ENCODE data around the gene GRIK4.
A peak's percentile ranks its signal among the peaks of the same experiment; 100 is the strongest.
"Not testable (repeated sequence)": the region's sequence is repeated elsewhere in the genome, so short reads cannot be mapped to it uniquely, and the experiment has no call there.

The GRIK4 gene

GRCh38 chr11:120492486-120492885 lies 19.1 kb upstream of the GRIK4 start:
- Histone ChIP-seq H3K4me1 (ENCODE audit: control insufficient read depth, low read depth, low read length) (peaks cover 2% of the 10 kb centered on the region), H3K9me3 (ENCODE audit: control insufficient read depth, low read depth, low read length) (no peaks in the 10 kb centered on the region)

GRCh38 chr11:120494595-120494994 lies 17.0 kb upstream of the GRIK4 start:
- H3K9ac ChIP-seq (ENCODE audit: low read length), result no peak overlapping the region
- no peaks in the 10 kb centered on the region for H3K27me3 ChIP-seq (ENCODE audit: control insufficient read depth, insufficient read depth, low read length)
- H3K9me3 ChIP-seq (ENCODE audit: control insufficient read depth, low read depth, low read length), result no peaks in the 10 kb centered on the region
- H3K4me3 ChIP-seq (ENCODE audit: low read length), result no peak overlapping the region
- H3K4me1 ChIP-seq (ENCODE audit: control insufficient read depth, low read depth, low read length), result no peaks in the 10 kb centered on the region
- no peak overlapping the region for H3K27ac ChIP-seq (ENCODE audit: low read length)
- H3K36me3 ChIP-seq (ENCODE audit: control insufficient read depth, low read depth, low read length), result no peaks in the 10 kb centered on the region

More at GRCh38 chr11:120492486-120492885, 19.1 kb upstream of the GRIK4 start:
- no peaks in the 10 kb centered on the region for H3K27me3 ChIP-seq (ENCODE audit: control insufficient read depth, insufficient read depth, low read length)
- H3K9ac ChIP-seq (ENCODE audit: low read length), result no peak overlapping the region
- no peak overlapping the region for H3K27ac ChIP-seq (ENCODE audit: low read length)
- H3K4me3 ChIP-seq (ENCODE audit: low read length), result no peak overlapping the region
- no peaks in the 10 kb centered on the region for H3K36me3 ChIP-seq (ENCODE audit: control insufficient read depth, low read depth, low read length)

DNA sequence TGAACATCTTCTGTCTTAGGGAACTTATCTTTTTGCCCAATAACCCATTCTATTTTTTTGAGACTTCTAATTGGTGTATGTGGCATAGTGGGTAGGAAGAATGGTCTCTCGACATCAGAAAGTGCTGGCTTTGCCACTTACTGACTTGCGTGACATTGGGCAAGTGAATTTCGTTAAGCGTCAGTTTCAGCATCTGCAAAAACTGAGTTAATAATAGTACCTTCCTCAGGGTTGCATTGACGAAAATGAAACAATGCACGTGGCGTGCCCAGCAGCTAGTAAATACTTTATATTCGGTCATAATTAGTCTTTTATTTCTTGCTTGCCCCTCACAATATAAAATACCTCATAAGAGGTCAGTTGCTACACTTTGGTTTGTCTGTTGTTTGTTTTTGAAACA lies 12.5 kb upstream of the GRIK4 start:
- Histone ChIP-seq H3K4me3 (ENCODE audit: low read length) (no peak overlapping the region), H3K4me1 (ENCODE audit: control insufficient read depth, low read depth, low read length) (peaks cover 34% of the 10 kb centered on the region), H3K27me3 (ENCODE audit: control insufficient read depth, insufficient read depth, low read length) (no peaks in the 10 kb centered on the region), H3K9me3 (ENCODE audit: control insufficient read depth, low read depth, low read length) (no peaks in the 10 kb centered on the region), H3K27ac (ENCODE audit: low read length) (no peak overlapping the region), H3K9ac (ENCODE audit: low read length) (no peak overlapping the region), H3K36me3 (ENCODE audit: control insufficient read depth, low read depth, low read length) (no peaks in the 10 kb centered on the region)

DNA sequence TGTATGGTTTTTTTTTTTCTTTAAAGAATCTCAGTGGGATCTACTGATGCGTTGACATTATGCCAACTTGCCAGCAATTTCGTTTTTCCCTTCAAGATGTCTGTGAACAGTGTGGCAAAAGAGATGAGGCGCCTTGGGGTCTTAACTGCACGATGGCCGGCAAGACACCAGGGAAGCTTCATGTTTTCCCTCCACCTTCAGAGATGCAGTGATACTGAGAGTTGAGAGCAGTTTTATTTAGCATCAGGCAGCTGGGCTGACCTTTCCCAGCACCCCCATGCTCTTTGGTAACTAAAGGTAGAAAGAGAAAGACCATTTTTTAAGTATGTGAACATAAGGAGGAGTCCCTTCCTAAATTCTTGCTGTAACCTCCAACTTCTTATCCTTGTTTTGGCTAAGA lies 11.7 kb upstream of the GRIK4 start:
- H3K27ac ChIP-seq (ENCODE audit: low read length), result no peak overlapping the region
- H3K9me3 ChIP-seq (ENCODE audit: control insufficient read depth, low read depth, low read length), result no peaks in the 10 kb centered on the region
- peaks cover 38% of the 10 kb centered on the region for H3K4me1 ChIP-seq (ENCODE audit: control insufficient read depth, low read depth, low read length)
- no peak overlapping the region for H3K4me3 ChIP-seq (ENCODE audit: low read length)
- H3K36me3 ChIP-seq (ENCODE audit: control insufficient read depth, low read depth, low read length), result no peaks in the 10 kb centered on the region
- H3K27me3 ChIP-seq (ENCODE audit: control insufficient read depth, insufficient read depth, low read length), result no peaks in the 10 kb centered on the region
- no peak overlapping the region for H3K9ac ChIP-seq (ENCODE audit: low read length)

DNA sequence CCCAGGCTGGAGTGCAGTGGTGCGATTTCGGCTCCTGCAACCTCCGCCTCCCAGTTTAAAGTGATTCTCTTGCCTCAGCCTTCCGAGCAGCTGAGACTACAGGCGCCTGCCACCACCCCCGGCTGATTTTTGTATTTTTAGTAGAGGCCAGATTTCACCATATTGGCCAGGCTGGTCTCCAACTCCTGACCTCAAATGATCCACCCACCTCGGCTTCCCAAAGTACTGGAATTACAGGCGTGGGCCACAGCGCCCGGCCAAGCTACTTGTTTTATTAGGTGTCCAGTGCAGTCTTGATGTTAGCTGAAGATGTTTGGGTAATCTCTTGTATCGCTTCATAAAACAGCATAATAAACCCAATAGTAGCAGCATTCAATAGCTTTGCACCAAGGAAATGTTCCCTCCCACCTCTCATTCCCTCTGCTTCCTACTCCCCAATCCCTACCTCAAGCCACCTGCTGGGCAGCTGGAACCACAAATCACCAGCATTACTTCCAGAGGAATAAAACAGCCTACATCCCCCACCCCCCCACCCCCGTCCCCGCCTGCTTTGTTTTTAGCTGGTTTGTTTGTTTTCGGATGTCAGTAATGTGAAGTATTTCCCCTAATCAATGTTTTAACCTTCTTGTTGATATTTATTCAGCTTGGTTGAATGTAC lies 11.0 kb upstream of the GRIK4 start:
- Histone ChIP-seq H3K4me1 (ENCODE audit: control insufficient read depth, low read depth, low read length) (peaks cover 38% of the 10 kb centered on the region), H3K36me3 (ENCODE audit: control insufficient read depth, low read depth, low read length) (no peaks in the 10 kb centered on the region), H3K9ac (ENCODE audit: low read length) (no peak overlapping the region), H3K27ac (ENCODE audit: low read length) (no peak overlapping the region), H3K9me3 (ENCODE audit: control insufficient read depth, low read depth, low read length) (no peaks in the 10 kb centered on the region), H3K27me3 (ENCODE audit: control insufficient read depth, insufficient read depth, low read length) (no peaks in the 10 kb centered on the region), H3K4me3 (ENCODE audit: low read length) (peak overlapping the region; percentile 6)

- no peak overlapping the region for H3K9ac ChIP-seq (ENCODE audit: low read length)
- no peaks in the 10 kb centered on the region for H3K36me3 ChIP-seq (ENCODE audit: control insufficient read depth, low read depth, low read length)
- H3K4me1 ChIP-seq (ENCODE audit: control insufficient read depth, low read depth, low read length), result peaks cover 38% of the 10 kb centered on the region
- no peaks in the 10 kb centered on the region for H3K27me3 ChIP-seq (ENCODE audit: control insufficient read depth, insufficient read depth, low read length)
- peak overlapping the region; percentile 6 for H3K4me3 ChIP-seq (ENCODE audit: low read length)
- no peak overlapping the region for H3K27ac ChIP-seq (ENCODE audit: low read length)
- no peaks in the 10 kb centered on the region for H3K9me3 ChIP-seq (ENCODE audit: control insufficient read depth, low read depth, low read length)
Measured at GRCh38 chr11:120501440-120501839, 10.1 kb upstream of the GRIK4 start.

- Histone ChIP-seq H3K27me3 (ENCODE audit: control insufficient read depth, insufficient read depth, low read length) (no peaks in the 10 kb centered on the region), H3K9me3 (ENCODE audit: control insufficient read depth, low read depth, low read length) (no peaks in the 10 kb centered on the region), H3K27ac (ENCODE audit: low read length) (no peak overlapping the region), H3K4me1 (ENCODE audit: control insufficient read depth, low read depth, low read length) (peaks cover 38% of the 10 kb centered on the region), H3K36me3 (ENCODE audit: control insufficient read depth, low read depth, low read length) (no peaks in the 10 kb centered on the region), H3K4me3 (ENCODE audit: low read length) (peak overlapping the region; percentile 6), H3K9ac (ENCODE audit: low read length) (no peak overlapping the region)
Measured at GRCh38 chr11:120501976-120502755, 9.4 kb upstream of the GRIK4 start.

DNA sequence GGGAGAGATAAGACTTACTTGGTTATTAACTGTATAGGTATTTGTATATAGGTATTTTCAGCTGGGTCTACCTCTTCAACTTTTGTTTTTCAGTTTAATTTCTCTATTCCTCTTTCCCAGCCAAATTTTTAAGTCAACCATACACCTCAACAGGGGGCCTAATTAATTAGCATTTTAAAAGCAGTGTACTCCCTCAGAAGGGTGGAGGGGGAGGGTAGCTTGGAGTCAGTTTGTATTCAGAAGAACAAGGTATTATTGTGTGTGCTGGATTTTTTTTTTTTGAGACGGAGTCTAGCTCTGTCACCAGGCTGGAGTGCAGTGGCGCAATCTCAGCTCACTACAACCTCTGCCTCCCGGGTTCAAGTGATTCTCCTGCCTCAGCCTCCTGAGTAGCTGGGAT lies 8.0 kb upstream of the GRIK4 start:
- H3K9me3 ChIP-seq (ENCODE audit: control insufficient read depth, low read depth, low read length); H3K9ac ChIP-seq (ENCODE audit: low read length); H3K36me3 ChIP-seq (ENCODE audit: control insufficient read depth, low read depth, low read length); H3K27ac ChIP-seq (ENCODE audit: low read length); H3K27me3 ChIP-seq (ENCODE audit: control insufficient read depth, insufficient read depth, low read length): not testable (repeated sequence)
- peak overlapping the region; percentile 20 for H3K4me3 ChIP-seq (ENCODE audit: low read length)
- peaks cover 38% of the 10 kb centered on the region for H3K4me1 ChIP-seq (ENCODE audit: control insufficient read depth, low read depth, low read length)

- Histone ChIP-seq H3K4me3 (ENCODE audit: low read length) (no peak overlapping the region), H3K9me3 (ENCODE audit: control insufficient read depth, low read depth, low read length) (no peaks in the 10 kb centered on the region), H3K27ac (ENCODE audit: low read length) (no peak overlapping the region), H3K27me3 (ENCODE audit: control insufficient read depth, insufficient read depth, low read length) (peaks cover 10% of the 10 kb centered on the region), H3K4me1 (ENCODE audit: control insufficient read depth, low read depth, low read length) (peaks cover 27% of the 10 kb centered on the region), H3K36me3 (ENCODE audit: control insufficient read depth, low read depth, low read length) (no peaks in the 10 kb centered on the region), H3K9ac (ENCODE audit: low read length) (no peak overlapping the region)
Measured at GRCh38 chr11:120505801-120506425, 5.6 kb upstream of the GRIK4 start.

DNA sequence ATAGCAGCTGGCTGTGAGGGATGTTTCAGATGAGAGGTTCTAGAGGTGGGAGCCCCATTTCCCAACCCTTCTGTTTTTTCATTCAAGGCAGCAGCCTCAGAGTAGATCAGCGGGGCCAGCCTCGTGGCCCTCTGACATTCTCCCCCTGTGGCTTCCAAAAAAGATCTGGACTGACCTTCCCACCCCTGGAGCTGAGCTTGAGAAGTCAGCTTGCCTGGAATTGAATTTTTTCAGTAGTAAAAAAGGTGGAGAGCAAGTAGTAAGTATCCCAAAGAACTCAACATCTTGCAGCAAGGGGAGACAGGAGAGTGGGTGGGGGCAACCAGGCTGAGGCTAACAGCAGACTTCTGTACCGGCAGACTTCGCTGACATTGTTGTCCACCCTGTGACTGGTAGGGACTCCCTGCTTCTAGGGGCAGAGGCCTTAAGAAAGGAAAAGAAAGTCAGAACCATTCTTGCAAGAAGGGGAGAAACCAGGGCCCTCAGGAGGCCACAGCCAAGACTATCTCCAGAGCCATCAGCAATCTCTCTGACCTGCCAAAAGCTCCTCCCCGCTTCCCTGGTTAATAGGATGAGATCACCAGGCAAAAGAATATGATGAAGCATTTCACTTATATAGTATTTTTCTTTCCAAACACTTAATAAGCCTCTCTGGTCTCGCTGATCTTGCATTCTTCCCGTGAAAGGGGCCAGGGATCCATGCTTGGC lies 2.0 kb upstream of the GRIK4 start:
- H3K4me3 ChIP-seq (ENCODE audit: low read length), result no peak overlapping the region
- H3K27me3 ChIP-seq (ENCODE audit: control insufficient read depth, insufficient read depth, low read length), result peaks cover 33% of the 10 kb centered on the region
- H3K36me3 ChIP-seq (ENCODE audit: control insufficient read depth, low read depth, low read length), result no peaks in the 10 kb centered on the region
- no peak overlapping the region for H3K9ac ChIP-seq (ENCODE audit: low read length)
- no peaks in the 10 kb centered on the region for H3K4me1 ChIP-seq (ENCODE audit: control insufficient read depth, low read depth, low read length)
- H3K27ac ChIP-seq (ENCODE audit: low read length), result no peak overlapping the region
- H3K9me3 ChIP-seq (ENCODE audit: control insufficient read depth, low read depth, low read length), result no peaks in the 10 kb centered on the region

DNA sequence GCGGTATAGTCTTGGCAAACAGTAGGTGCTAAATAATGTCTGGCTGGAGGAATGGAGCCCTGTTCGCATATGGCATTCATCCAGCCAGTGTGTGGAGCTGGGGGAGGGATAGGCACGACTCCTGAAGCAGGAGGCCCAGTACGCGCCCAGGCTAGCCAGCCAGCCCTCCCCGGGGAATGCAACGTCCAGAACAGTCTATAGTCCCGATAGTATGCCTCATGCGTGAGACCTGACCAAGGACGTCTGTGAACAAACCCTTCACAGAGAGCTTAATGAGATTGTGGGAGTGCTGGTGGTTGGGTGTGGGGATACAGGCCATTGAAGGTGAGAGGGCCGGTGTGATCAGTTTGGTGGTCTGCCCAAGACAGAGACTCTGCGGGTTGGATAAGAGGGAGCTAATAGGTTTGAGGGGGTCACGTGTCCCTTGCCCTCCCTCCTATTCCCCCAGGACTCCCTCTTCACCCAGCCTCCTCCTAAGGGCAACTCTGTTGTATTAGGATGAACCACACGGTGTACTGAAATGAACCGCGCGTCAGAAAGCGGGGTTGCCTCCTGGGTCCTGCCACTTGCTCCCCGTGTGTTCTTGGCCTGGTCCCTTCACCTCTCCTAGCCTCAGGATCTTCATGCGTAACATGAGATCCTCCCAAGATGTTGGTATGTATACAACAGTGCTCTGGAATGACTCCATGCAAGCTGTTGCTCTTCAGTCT lies 987 bp upstream of the GRIK4 start:
- no peak overlapping the region for H3K9ac ChIP-seq (ENCODE audit: low read length)
- H3K36me3 ChIP-seq (ENCODE audit: control insufficient read depth, low read depth, low read length), result no peaks in the 10 kb centered on the region
- no peaks in the 10 kb centered on the region for H3K4me1 ChIP-seq (ENCODE audit: control insufficient read depth, low read depth, low read length)
- H3K27ac ChIP-seq (ENCODE audit: low read length), result no peak overlapping the region
- peaks cover 37% of the 10 kb centered on the region for H3K27me3 ChIP-seq (ENCODE audit: control insufficient read depth, insufficient read depth, low read length)
- no peaks in the 10 kb centered on the region for H3K9me3 ChIP-seq (ENCODE audit: control insufficient read depth, low read depth, low read length)
- no peak overlapping the region for H3K4me3 ChIP-seq (ENCODE audit: low read length)
